ENCODE data around the gene NAP1L4.

The NAP1L4 gene

GRCh38 chr11:2929950-2930703 is 62.0 kb downstream of the NAP1L4 start:
- no peak overlapping the region for H3K27ac ChIP-seq (ENCODE audit: low read length)
- H3F3A ChIP-seq (ENCODE audit: insufficient read depth, low read length): peaks cover 21% of the 10 kb centered on the region
- peak overlapping the region; percentile 80 for H2AFZ ChIP-seq (ENCODE audit: low read length)
- peak; percentile 23 for DNase-seq
- no peaks in the 10 kb centered on the region for H4K20me1 ChIP-seq (ENCODE audit: insufficient read depth, low read length)
- peak overlapping the region; percentile 99 for H3K4me2 ChIP-seq (ENCODE audit: low read depth, low read length)
- H3K4me1 ChIP-seq (ENCODE audit: low read length): peaks cover 19% of the 10 kb centered on the region
- H3K9ac ChIP-seq (ENCODE audit: low read length): peak overlapping the region; percentile 57; the same call in 1 of the 2 replicates
- no peaks in the 10 kb centered on the region for H3K9me2 ChIP-seq (replicated peaks; ENCODE audit: insufficient read depth, low read length)
- peak overlapping the region; percentile 60 for H3K4me3 ChIP-seq (ENCODE audit: low read length)
- H3K79me2 ChIP-seq (ENCODE audit: low read length): no peaks in the 10 kb centered on the region
- H3K9me3 ChIP-seq (replicated peaks; ENCODE audit: insufficient read depth, low read length): no peaks in the 10 kb centered on the region
- peaks cover 47% of the 10 kb centered on the region for H3K27me3 ChIP-seq (replicated peaks; ENCODE audit: insufficient read depth, low read length)
- no peak for TF ChIP-seq CTCF (IDR thresholded peaks at IDR 0.05; ENCODE audit: low read length)
- TF ChIP-seq EZH2 (optimal IDR thresholded peaks at IDR 0.05; ENCODE audit: low read depth, low read length): no peak
- no peak for TF ChIP-seq EZH2phosphoT487 (IDR thresholded peaks at IDR 0.05; ENCODE audit: low read length)
- H3K36me3 ChIP-seq (replicated peaks; ENCODE audit: insufficient read depth, low read length): no peaks in the 10 kb centered on the region

- Histone ChIP-seq H3K27ac (ENCODE audit: low read length) (no peak overlapping the region), H3F3A (ENCODE audit: insufficient read depth, low read length) (peaks cover 21% of the 10 kb centered on the region), H3K9me2 (replicated peaks; ENCODE audit: insufficient read depth, low read length) (no peaks in the 10 kb centered on the region), H4K20me1 (ENCODE audit: insufficient read depth, low read length) (no peaks in the 10 kb centered on the region), H3K36me3 (replicated peaks; ENCODE audit: insufficient read depth, low read length) (no peaks in the 10 kb centered on the region), H3K27me3 (replicated peaks; ENCODE audit: insufficient read depth, low read length) (peaks cover 52% of the 10 kb centered on the region), H2AFZ (ENCODE audit: low read length) (peak overlapping the region; percentile 80), H3K9ac (ENCODE audit: low read length) (peak overlapping the region; percentile 57; the same call in 1 of the 2 replicates), H3K79me2 (ENCODE audit: low read length) (no peaks in the 10 kb centered on the region), H3K4me3 (ENCODE audit: low read length) (peak overlapping the region; percentile 60), H3K4me1 (ENCODE audit: low read length) (peaks cover 19% of the 10 kb centered on the region), H3K4me2 (ENCODE audit: low read depth, low read length) (peak overlapping the region; percentile 99), H3K9me3 (replicated peaks; ENCODE audit: insufficient read depth, low read length) (no peaks in the 10 kb centered on the region)
- TF ChIP-seq CTCF (IDR thresholded peaks at IDR 0.05; ENCODE audit: low read length) (no peak), EZH2phosphoT487 (IDR thresholded peaks at IDR 0.05; ENCODE audit: low read length) (no peak), EZH2 (optimal IDR thresholded peaks at IDR 0.05; ENCODE audit: low read depth, low read length) (no peak)
- no peak for DNase-seq
These were observed 62.6 kb downstream of the NAP1L4 start for GRCh38 chr11:2929531-2929949.

- H3K36me3 ChIP-seq (replicated peaks; ENCODE audit: insufficient read depth, low read length): no peaks in the 10 kb centered on the region
- H3F3A ChIP-seq (ENCODE audit: insufficient read depth, low read length): peaks cover 16% of the 10 kb centered on the region
- H3K9ac ChIP-seq (ENCODE audit: low read length): peak within 1 kb of the TSS; percentile 57; the same call in 1 of the 2 replicates
- peaks cover 59% of the 10 kb centered on the region for H3K27me3 ChIP-seq (replicated peaks; ENCODE audit: insufficient read depth, low read length)
- H3K9me3 ChIP-seq (replicated peaks; ENCODE audit: insufficient read depth, low read length): no peaks in the 10 kb centered on the region
- H3K9me2 ChIP-seq (replicated peaks; ENCODE audit: insufficient read depth, low read length): no peaks in the 10 kb centered on the region
- peaks cover 13% of the 10 kb centered on the region for H3K4me1 ChIP-seq (ENCODE audit: low read length)
- H3K79me2 ChIP-seq (ENCODE audit: low read length): no peaks in the 10 kb centered on the region
- no peak within 1 kb of the TSS for H3K27ac ChIP-seq (ENCODE audit: low read length)
- no peaks in the 10 kb centered on the region for H4K20me1 ChIP-seq (ENCODE audit: insufficient read depth, low read length)
- peak within 1 kb of the TSS; percentile 60 for H3K4me3 ChIP-seq (ENCODE audit: low read length)
- DNase-seq: no peak
- TF ChIP-seq CTCF (IDR thresholded peaks at IDR 0.05; ENCODE audit: low read length) (no peak), EZH2 (optimal IDR thresholded peaks at IDR 0.05; ENCODE audit: low read depth, low read length) (peak; percentile 94), EZH2phosphoT487 (IDR thresholded peaks at IDR 0.05; ENCODE audit: low read length) (peak; percentile 51; the same call in 1 of the 2 replicates)
- H2AFZ ChIP-seq (ENCODE audit: low read length): peak within 1 kb of the TSS; percentile 80
- peak within 1 kb of the TSS; percentile 99 for H3K4me2 ChIP-seq (ENCODE audit: low read depth, low read length)
These were observed 63.3 kb downstream of the NAP1L4 start, which contains the start of gene PHLDA2 for GRCh38 chr11:2928605-2929530. TSS of gene PHLDA2 (minus strand) at chr11:2929420. CDS start at chr11:2929364, 56 bp downstream.
